Karpas-422 (cell line): ENCODE data around the gene EVI5L. TPM values are rescaled to one million over a fixed set of nuclear protein-coding genes. Genes with fewer than 3 reads are reported as not detected.

Experiments
- DNase-seq: peaks from one replicate; pipeline ENCODE4 v3.0.0-alpha.2; 2015
- H2AFZ ChIP-seq: fragments of 200-600 bp; sonication (generic); 2 replicates; pipeline ENCODE4 v1.6.1; 2014; ENCODE audit warnings: antibody characterized with exemption, low read length, mixed read lengths
- H3K27ac ChIP-seq: fragments of 200-600 bp; sonication (generic); 2 replicates; pipeline ENCODE4 v1.5.1; 2014; ENCODE audit warnings: mild to moderate bottlenecking, low read length, moderate library complexity
- H3K27me3 ChIP-seq: fragments of 200-600 bp; sonication (generic); 2 replicates; pipeline ENCODE4 v1.6.1; 2014; ENCODE audit warnings: low read length, mixed read lengths
- H3K36me3 ChIP-seq: fragments of 200-600 bp; sonication (generic); 2 replicates; pipeline ENCODE4 v1.6.1; 2014; ENCODE audit warnings: low read length, mixed read lengths; ENCODE audit not compliant: insufficient read depth
- H3K4me1 ChIP-seq: fragments of 200-600 bp; sonication (generic); 2 replicates; pipeline ENCODE4 v1.6.1; 2014; ENCODE audit warnings: mild to moderate bottlenecking, low read length, mixed read lengths
- H3K4me2 ChIP-seq: fragments of 200-600 bp; sonication (generic); 2 replicates; pipeline ENCODE4 v1.6.1; 2014; ENCODE audit warnings: low read length, low read depth, mild to moderate bottlenecking; ENCODE audit not compliant: poor library complexity, severe bottlenecking
- H3K4me3 ChIP-seq: fragments of 200-600 bp; sonication (generic); 2 replicates; pipeline ENCODE4 v1.5.1; 2014; ENCODE audit warnings: mild to moderate bottlenecking, antibody characterized with exemption, low read length, mixed read lengths
- H3K79me2 ChIP-seq: fragments of 200-600 bp; sonication (generic); 2 replicates; pipeline ENCODE4 v1.6.1; 2014; ENCODE audit warnings: mild to moderate bottlenecking, low read length, mixed read lengths
- H3K9ac ChIP-seq: fragments of 200-600 bp; sonication (generic); 2 replicates; pipeline ENCODE4 v1.6.0; 2014; ENCODE audit warnings: low read length
- H3K9me2 ChIP-seq: fragments of 200-600 bp; sonication (generic), shearing (Covaris generic); replicated peaks from 2 replicates; pipeline ENCODE4 v1.6.0; 2014; ENCODE audit warnings: mild to moderate bottlenecking, low read length, moderate library complexity; ENCODE audit not compliant: insufficient read depth
- H3K9me3 ChIP-seq: fragments of 300-700, 200-600 bp; sonication (generic); 2 replicates; pipeline ENCODE4 v1.6.1; 2014; ENCODE audit warnings: low read length, mixed read lengths
- H4K20me1 ChIP-seq: fragments of 200-600 bp; sonication (generic); 2 replicates; pipeline ENCODE4 v1.6.1; 2014; ENCODE audit warnings: mild to moderate bottlenecking, antibody characterized with exemption, low read length, low read depth; ENCODE audit not compliant: insufficient read depth
- total RNA-seq: library from RNA; depleted of rRNA; stranded (reverse); fragments of >200 nt; shearing (Covaris generic); gene quantifications from 2 replicates; pipeline ENCODE4 v1.2.3, GENCODE V29; 2014; ENCODE audit warnings: low replicate concordance

The EVI5L gene
- total RNA-seq, 1 experiment from 2014 or later: 6.0 TPM

DNA sequence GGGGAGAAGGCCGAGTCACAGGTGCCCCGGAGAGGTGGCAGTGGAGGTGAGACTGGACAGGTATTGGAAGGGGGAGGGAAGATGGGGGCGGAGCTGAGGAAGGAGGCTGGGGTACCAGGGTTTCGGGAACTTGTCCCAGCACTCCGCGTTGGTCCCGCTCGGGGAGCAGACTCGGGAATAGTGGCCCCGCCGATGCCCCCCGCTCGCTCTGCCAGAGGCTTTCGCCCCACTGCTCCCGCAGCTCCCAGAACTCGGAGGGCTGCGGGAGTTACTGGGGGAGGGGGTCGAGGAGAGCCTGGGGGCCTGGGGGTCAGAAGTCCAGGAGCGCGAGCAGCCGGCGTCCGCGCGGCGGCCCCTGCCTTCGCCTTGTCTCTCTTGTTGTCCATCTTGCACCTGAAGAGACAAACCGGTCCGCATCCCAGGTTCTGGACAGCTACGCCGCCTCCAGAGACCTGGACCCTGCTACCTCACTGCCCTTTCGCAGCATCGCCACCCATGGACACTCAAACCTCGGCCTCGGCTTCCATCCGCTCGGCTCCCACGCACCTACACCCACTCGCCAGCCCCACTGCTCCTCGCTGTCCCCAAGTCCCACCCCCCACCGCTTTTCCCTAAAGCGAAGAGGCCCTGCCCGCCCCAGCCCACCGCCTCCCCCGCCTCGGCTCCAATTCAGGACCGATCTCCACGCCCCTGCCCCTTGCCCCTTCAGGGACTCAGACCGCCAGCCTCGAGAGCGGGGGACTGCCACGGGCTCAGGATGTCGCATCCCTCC, 43.5 kb downstream of the EVI5L start:
- H4K20me1 ChIP-seq: no peaks in the 10 kb centered on the region
- H3K27ac ChIP-seq: no peak overlapping the region
- no peak overlapping the region for H3K4me2 ChIP-seq
- no peaks in the 10 kb centered on the region for H3K36me3 ChIP-seq
- no peaks in the 10 kb centered on the region for H3K4me1 ChIP-seq
- H3K27me3 ChIP-seq: no peaks in the 10 kb centered on the region
- no peaks in the 10 kb centered on the region for H3K9me2 ChIP-seq
- H3K9me3 ChIP-seq: no peaks in the 10 kb centered on the region
- no peak overlapping the region for H3K9ac ChIP-seq
- DNase-seq: no peak
- H2AFZ ChIP-seq: no peak overlapping the region
- no peaks in the 10 kb centered on the region for H3K79me2 ChIP-seq
- no peak overlapping the region for H3K4me3 ChIP-seq

DNA sequence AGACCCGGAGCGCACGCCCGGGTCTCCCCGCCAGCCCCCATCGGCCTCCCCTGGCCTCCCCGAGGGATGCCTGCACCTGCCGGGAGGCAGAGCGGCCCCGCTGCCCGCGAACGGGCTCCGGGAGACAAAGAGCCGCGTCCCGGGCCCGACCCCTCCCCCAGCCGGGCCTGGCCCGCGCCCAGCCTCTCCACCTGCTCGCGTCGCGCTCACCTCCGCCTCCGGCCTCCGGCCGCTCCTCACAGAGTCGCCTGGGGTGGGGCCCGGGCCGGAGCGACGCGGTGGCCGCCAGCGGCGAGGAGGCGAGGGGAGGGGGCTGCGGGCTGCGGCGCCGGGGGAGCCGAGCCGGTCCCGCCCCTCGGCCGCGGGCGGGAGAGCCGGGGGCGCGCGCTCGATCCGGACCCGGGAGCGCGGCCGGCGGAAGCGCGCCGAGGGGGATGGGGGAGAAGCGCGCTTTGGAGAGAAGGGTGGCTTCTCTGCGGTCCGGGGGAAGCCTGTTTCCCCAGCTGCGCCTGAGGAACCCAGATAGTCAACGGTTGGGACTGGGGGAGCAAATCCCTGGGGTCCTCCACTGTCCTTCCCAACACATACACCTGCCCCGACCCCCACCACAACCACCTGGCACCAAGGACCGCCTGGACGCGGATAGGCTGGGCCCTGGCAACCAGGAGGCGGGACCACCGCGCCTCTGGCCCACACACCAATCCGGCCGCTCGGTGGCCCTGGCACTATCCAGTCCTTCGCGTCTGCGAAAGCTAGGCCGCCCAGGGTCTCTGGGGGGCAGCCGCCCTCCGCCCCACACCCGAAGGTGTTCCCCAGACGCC, 44.3 kb downstream of the EVI5L start, which contains the start of gene PRR36:
TSS of gene PRR36 (minus strand) at position 315 of the 821 bp plus-strand sequence. CDS start 701 bp downstream, outside the sequence.
- no peaks in the 10 kb centered on the region for H3K4me1 ChIP-seq
- no peaks in the 10 kb centered on the region for H3K9me2 ChIP-seq
- H3K27me3 ChIP-seq: no peaks in the 10 kb centered on the region
- H3K4me3 ChIP-seq: no peak within 1 kb of the TSS
- no peak within 1 kb of the TSS for H3K27ac ChIP-seq
- H3K36me3 ChIP-seq: no peaks in the 10 kb centered on the region
- H2AFZ ChIP-seq: no peak within 1 kb of the TSS
- H3K4me2 ChIP-seq: no peak within 1 kb of the TSS
- no peaks in the 10 kb centered on the region for H3K9me3 ChIP-seq
- H3K9ac ChIP-seq: no peak within 1 kb of the TSS
- no peaks in the 10 kb centered on the region for H3K79me2 ChIP-seq
- no peaks in the 10 kb centered on the region for H4K20me1 ChIP-seq
- DNase-seq: no peak

DNA sequence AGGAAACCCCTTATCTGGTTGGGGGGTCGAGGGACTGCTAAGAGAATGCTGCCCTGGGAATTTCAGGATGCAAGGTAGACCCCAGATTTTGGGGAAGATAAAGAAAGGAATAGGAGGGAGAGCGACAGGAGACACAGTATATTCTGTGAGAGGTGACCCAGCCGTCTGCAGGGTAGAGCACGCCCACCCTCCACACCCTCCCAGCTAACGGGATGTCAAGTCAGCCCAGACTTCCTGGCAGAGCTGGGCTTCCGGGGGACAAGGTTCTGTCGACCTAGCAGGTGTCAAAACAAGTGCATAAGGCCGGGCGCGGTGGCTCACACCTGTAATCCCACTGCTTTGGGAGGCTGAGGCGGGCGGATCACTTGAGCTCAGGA, 44.9 kb downstream of the EVI5L start:
- Histone ChIP-seq H3K9ac (no peak overlapping the region), H3K4me3 (no peak overlapping the region), H3K27me3 (no peaks in the 10 kb centered on the region), H3K9me3 (no peaks in the 10 kb centered on the region), H3K4me2 (no peak overlapping the region), H3K4me1 (no peaks in the 10 kb centered on the region), H3K9me2 (no peaks in the 10 kb centered on the region), H2AFZ (no peak overlapping the region), H3K27ac (no peak overlapping the region), H4K20me1 (no peaks in the 10 kb centered on the region), H3K36me3 (no peaks in the 10 kb centered on the region), H3K79me2 (no peaks in the 10 kb centered on the region)
- DNase-seq: no peak

DNA sequence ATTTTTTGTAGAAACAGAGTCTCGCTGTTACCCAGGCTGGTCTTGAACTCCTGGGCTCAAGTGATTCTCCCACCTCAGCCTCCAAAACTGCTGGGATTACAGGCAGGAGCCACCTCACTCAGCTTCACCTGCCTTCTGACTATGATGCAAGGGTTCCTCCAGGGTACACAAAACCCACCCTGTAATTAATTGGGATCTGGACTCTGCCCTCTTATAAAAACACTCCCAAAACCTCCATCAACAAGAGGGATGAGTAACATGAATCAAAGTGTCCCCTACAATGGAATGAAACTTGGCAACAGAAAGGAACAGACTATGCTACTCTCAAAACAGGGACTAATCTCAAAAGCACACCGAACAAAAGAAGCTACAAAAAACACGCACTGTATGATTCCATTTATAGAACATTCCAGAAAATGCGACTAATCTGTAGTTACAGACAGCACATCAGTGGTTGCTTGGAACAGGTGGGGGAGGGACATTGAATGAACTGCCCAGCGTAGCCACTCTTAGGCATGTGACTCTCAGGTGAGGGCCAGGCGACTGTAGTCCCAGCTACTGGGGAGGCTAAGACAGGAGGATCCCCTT, 47.3 kb downstream of the EVI5L start:
- no peak overlapping the region for H3K9ac ChIP-seq
- H3K27me3 ChIP-seq: no peaks in the 10 kb centered on the region
- H4K20me1 ChIP-seq: no peaks in the 10 kb centered on the region
- H3K4me1 ChIP-seq: no peaks in the 10 kb centered on the region
- no peaks in the 10 kb centered on the region for H3K79me2 ChIP-seq
- H2AFZ ChIP-seq: no peak overlapping the region
- no peaks in the 10 kb centered on the region for H3K9me2 ChIP-seq
- no peak overlapping the region for H3K27ac ChIP-seq
- H3K9me3 ChIP-seq: no peaks in the 10 kb centered on the region
- H3K36me3 ChIP-seq: no peaks in the 10 kb centered on the region
- no peak overlapping the region for H3K4me2 ChIP-seq
- no peak overlapping the region for H3K4me3 ChIP-seq
- DNase-seq: no peak

DNA sequence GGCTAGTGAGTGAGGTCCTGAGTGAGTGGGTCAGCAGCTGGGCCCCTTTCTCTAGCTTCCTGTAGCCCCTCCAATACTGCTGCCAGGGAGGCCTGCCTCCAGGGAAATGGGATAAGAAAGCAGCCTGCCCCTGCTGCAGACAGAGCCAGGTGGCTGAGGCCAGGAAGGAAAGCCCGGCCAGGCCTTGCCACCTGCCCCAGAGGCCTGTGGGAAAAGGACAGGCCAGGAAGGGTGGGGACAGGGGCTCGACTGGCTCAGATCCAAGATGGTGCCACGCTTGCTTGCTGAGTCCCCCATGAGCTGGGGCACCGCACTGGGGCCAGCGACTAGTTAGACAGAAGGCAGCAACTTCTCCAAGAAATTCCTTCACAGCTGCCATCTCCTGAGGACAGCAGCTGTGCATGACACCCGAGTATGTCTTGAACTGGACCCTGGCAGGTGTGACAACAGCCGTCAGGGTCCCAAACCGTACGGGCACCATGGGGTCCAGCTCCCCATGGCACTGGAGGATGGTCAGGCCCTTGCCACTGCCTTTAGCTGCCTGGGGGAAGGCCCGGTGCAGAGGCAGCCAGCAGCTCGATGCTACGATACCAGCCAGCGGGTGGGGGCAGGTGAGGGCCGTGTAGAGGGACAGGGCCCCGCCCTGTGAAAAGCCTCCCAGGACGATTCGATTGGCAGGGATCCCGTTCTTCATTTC, 49.2 kb downstream of the EVI5L start:
- DNase-seq: no peak
- Histone ChIP-seq H3K9me3 (no peaks in the 10 kb centered on the region), H3K27ac (no peak overlapping the region), H3K4me1 (no peaks in the 10 kb centered on the region), H3K36me3 (no peaks in the 10 kb centered on the region), H4K20me1 (no peaks in the 10 kb centered on the region), H3K27me3 (no peaks in the 10 kb centered on the region), H3K79me2 (no peaks in the 10 kb centered on the region), H3K9me2 (no peaks in the 10 kb centered on the region), H2AFZ (no peak overlapping the region), H3K4me2 (no peak overlapping the region), H3K9ac (no peak overlapping the region), H3K4me3 (no peak overlapping the region)

DNA sequence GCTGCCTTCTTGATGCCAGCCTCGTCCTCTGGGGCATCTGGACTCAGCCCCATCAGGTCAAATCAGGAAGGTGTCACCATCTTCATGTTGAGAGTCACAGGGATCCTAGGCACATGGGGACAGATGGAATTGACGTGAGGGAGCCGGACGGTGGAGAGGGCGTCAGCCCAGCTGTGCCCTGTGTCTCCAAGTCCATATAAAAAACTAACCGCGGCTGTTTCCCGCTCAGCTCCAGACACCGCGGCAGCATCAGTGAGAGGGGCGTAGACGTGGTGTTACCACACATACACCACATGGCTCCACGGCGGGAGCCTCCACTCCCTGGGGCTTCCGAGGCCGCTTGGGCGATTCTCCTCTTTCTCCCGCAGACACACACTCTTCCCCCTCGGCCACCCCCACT, 49.8 kb downstream of the EVI5L start:
- no peaks in the 10 kb centered on the region for H3K27me3 ChIP-seq
- no peak overlapping the region for H3K27ac ChIP-seq
- no peak for DNase-seq
- no peaks in the 10 kb centered on the region for H3K9me3 ChIP-seq
- H3K4me3 ChIP-seq: no peak overlapping the region
- no peaks in the 10 kb centered on the region for H4K20me1 ChIP-seq
- H3K36me3 ChIP-seq: no peaks in the 10 kb centered on the region
- H3K9me2 ChIP-seq: no peaks in the 10 kb centered on the region
- no peaks in the 10 kb centered on the region for H3K4me1 ChIP-seq
- no peaks in the 10 kb centered on the region for H3K79me2 ChIP-seq
- no peak overlapping the region for H3K9ac ChIP-seq
- no peak overlapping the region for H2AFZ ChIP-seq
- no peak overlapping the region for H3K4me2 ChIP-seq

DNA sequence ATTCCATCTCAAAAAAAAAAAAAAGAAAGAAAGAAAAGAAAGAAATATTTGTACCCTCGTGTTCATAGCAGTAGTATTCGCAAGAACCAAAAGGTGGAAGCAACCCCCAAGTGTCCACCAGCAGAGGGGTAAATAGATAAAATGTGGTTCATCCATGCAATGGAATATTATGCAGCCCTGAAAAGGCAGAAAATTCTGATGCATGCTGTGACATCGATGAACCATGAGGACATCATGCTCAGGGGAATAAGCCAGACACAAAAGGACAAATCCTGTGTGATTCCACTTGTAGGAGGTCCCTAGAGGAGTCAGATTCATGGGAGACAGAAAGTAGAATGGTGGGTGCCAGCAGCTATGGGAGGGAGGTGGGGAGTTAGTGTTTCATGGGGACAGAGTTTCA, 51.9 kb downstream of the EVI5L start:
- no peak overlapping the region for H3K4me3 ChIP-seq
- no peak overlapping the region for H3K27ac ChIP-seq
- H2AFZ ChIP-seq: no peak overlapping the region
- H3K9ac ChIP-seq: no peak overlapping the region
- no peaks in the 10 kb centered on the region for H3K79me2 ChIP-seq
- no peaks in the 10 kb centered on the region for H3K36me3 ChIP-seq
- no peaks in the 10 kb centered on the region for H3K4me1 ChIP-seq
- no peaks in the 10 kb centered on the region for H3K9me3 ChIP-seq
- H3K4me2 ChIP-seq: no peak overlapping the region
- H4K20me1 ChIP-seq: no peaks in the 10 kb centered on the region
- H3K27me3 ChIP-seq: no peaks in the 10 kb centered on the region
- DNase-seq: no peak
- H3K9me2 ChIP-seq: no peaks in the 10 kb centered on the region

DNA sequence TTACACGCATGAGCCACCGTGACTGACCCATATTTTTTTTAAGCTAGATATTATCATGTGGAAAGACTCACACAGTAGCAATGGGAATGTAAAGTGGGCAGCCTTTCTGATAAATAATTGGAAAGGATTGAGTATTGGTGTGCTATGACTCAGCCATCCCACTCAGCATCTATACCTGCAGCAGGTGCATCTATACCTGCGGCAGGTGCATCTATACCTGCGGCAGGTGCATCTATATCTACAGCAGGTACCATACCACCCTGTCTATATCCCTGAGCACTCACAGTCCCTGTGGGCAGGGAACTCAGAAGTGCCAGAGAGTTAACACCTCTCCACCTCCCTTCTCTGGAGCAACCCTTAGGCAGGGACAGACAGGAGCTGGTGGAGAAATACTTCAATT, 53.1 kb downstream of the EVI5L start:
- Histone ChIP-seq H3K36me3 (no peaks in the 10 kb centered on the region), H2AFZ (no peak overlapping the region), H3K27ac (no peak overlapping the region), H3K27me3 (no peaks in the 10 kb centered on the region), H3K4me2 (no peak overlapping the region), H3K4me1 (no peaks in the 10 kb centered on the region), H3K9me2 (no peaks in the 10 kb centered on the region), H4K20me1 (no peaks in the 10 kb centered on the region), H3K79me2 (no peaks in the 10 kb centered on the region), H3K9me3 (no peaks in the 10 kb centered on the region), H3K9ac (no peak overlapping the region), H3K4me3 (no peak overlapping the region)
- DNase-seq: no peak
